ENCODE results near the gene TACR1. TPM values are rescaled to one million over a fixed set of nuclear protein-coding genes. Genes with fewer than 3 reads are reported as not detected.

Gene TACR1
- total RNA-seq, 4 donors from 2014 or later, result 0.37 to 6.7 (median 5.2) TPM

GRCh38 chr2:75021672-75022071, 177.6 kb downstream of the TACR1 start:
- ATAC-seq (ENCODE audit: low FRiP score) (peak; percentile 53), DNase-seq (ENCODE audit: low spot score) (no peak)
- no peak for TF ChIP-seq CTCF (IDR thresholded peaks at IDR 0.05)

GRCh38 chr2:75020476-75020875, 178.8 kb downstream of the TACR1 start:
- TF ChIP-seq CTCF (IDR thresholded peaks at IDR 0.05), result no peak
- ATAC-seq (ENCODE audit: low FRiP score), result no peak
- DNase-seq (ENCODE audit: low spot score), result no peak

GRCh38 chr2:75019790-75020189, 179.5 kb downstream of the TACR1 start:
- no peak for TF ChIP-seq CTCF (IDR thresholded peaks at IDR 0.05)
- DNase-seq (ENCODE audit: low spot score), result no peak
- no peak for ATAC-seq (ENCODE audit: low FRiP score)

GRCh38 chr2:75018162-75018561, 181.2 kb downstream of the TACR1 start:
- no peak for TF ChIP-seq CTCF (IDR thresholded peaks at IDR 0.05)
- ATAC-seq (ENCODE audit: low FRiP score), result no peak
- DNase-seq (ENCODE audit: low spot score), result no peak

GRCh38 chr2:75012080-75012479, 187.2 kb downstream of the TACR1 start:
- no peak for DNase-seq (ENCODE audit: low spot score)
- ATAC-seq (ENCODE audit: low FRiP score), result no peak
- TF ChIP-seq CTCF (IDR thresholded peaks at IDR 0.05), result no peak

GRCh38 chr2:75010571-75010970, 188.7 kb downstream of the TACR1 start:
- TF ChIP-seq CTCF (IDR thresholded peaks at IDR 0.05), result no peak
- DNase-seq (ENCODE audit: low spot score), result no peak
- ATAC-seq (ENCODE audit: low FRiP score), result no peak

GRCh38 chr2:75007819-75008218, 191.5 kb downstream of the TACR1 start:
- TF ChIP-seq CTCF (IDR thresholded peaks at IDR 0.05), result no peak
- ATAC-seq (ENCODE audit: low FRiP score) (no peak), DNase-seq (ENCODE audit: low spot score) (no peak)

Data from omental fat pad (tissue), 4 donors.